Astrocyte (in vitro differentiated cells and primary cell): ENCODE results near the gene HAUS7. TPM values are rescaled to one million over a fixed set of nuclear protein-coding genes. Genes with fewer than 3 reads are reported as not detected.
A peak's percentile ranks its signal among the peaks of the same experiment; 100 is the strongest.

Source experiments
- DNase-seq: peaks from one replicate; pipeline ENCODE4 v3.0.0-alpha.2; 2010; ENCODE audit warnings: low read depth
- FAIRE-seq: peaks from 2 replicates; lab custom pipeline; 2011; peaks lifted over from hg19 to GRCh38; lab: Jason Lieb, UNC
- H2AFZ ChIP-seq: 2 replicates; pipeline ENCODE4 v1.6.0; 2012; ENCODE audit warnings: low read depth, low read length, inconsistent platforms
- H3K27ac ChIP-seq: 2 replicates; pipeline ENCODE4 v1.5.1; 2011; ENCODE audit warnings: low read depth, low read length, inconsistent platforms
- H3K27me3 ChIP-seq: 2 replicates; pipeline ENCODE4 v1.6.0; 2011; ENCODE audit warnings: low read length, inconsistent platforms; ENCODE audit not compliant: insufficient read depth
- H3K36me3 ChIP-seq: 2 replicates; pipeline ENCODE4 v1.5.1; 2011; ENCODE audit warnings: low read length, inconsistent platforms; ENCODE audit not compliant: insufficient read depth
- H3K4me1 ChIP-seq: 2 replicates; pipeline ENCODE4 v1.5.1; 2011; ENCODE audit warnings: low read length, inconsistent platforms; ENCODE audit not compliant: insufficient read depth
- H3K4me2 ChIP-seq: 2 replicates; pipeline ENCODE4 v1.6.0; 2012; ENCODE audit warnings: low read length, inconsistent platforms
- H3K4me3 ChIP-seq: 2 replicates; pipeline ENCODE4 v1.5.1; 2011; ENCODE audit warnings: low read depth, mild to moderate bottlenecking, low read length, inconsistent platforms; ENCODE audit not compliant: insufficient read depth
- H3K79me2 ChIP-seq: 2 replicates; pipeline ENCODE4 v1.6.0; 2012; ENCODE audit warnings: mild to moderate bottlenecking, low read length, inconsistent platforms; ENCODE audit not compliant: insufficient read depth
- H3K9ac ChIP-seq: 2 replicates; pipeline ENCODE4 v1.6.0; 2012; ENCODE audit warnings: mild to moderate bottlenecking, low read length, inconsistent platforms
- H3K9me3 ChIP-seq: 2 replicates; pipeline ENCODE4 v1.5.1; 2012; ENCODE audit warnings: low read depth, mild to moderate bottlenecking, low read length, inconsistent platforms; ENCODE audit not compliant: insufficient read depth
- H4K20me1 ChIP-seq: 2 replicates; pipeline ENCODE4 v1.6.0; 2012; ENCODE audit warnings: low read length, inconsistent platforms; ENCODE audit not compliant: insufficient read depth
- H3K27ac Mint-ChIP-seq: one replicate; pipeline ENCODE4 v1.8.0; 2021; ENCODE audit warnings: mild to moderate bottlenecking, mixed read lengths; ENCODE audit not compliant: unreplicated experiment
- H3K27me3 Mint-ChIP-seq: one replicate; pipeline ENCODE4 v1.8.0; 2021; ENCODE audit warnings: low read depth, mixed read lengths; ENCODE audit not compliant: unreplicated experiment
- H3K36me3 Mint-ChIP-seq: one replicate; pipeline ENCODE4 v1.8.0; 2021; ENCODE audit warnings: low read depth, mixed read lengths; ENCODE audit not compliant: unreplicated experiment
- H3K4me1 Mint-ChIP-seq: one replicate; pipeline ENCODE4 v1.8.0; 2021; ENCODE audit warnings: low read depth, mixed read lengths; ENCODE audit not compliant: unreplicated experiment
- H3K4me3 Mint-ChIP-seq: one replicate; pipeline ENCODE4 v1.8.0; 2021; ENCODE audit warnings: mild to moderate bottlenecking, moderate library complexity, mixed read lengths; ENCODE audit not compliant: unreplicated experiment
- H3K9me3 Mint-ChIP-seq: one replicate; pipeline ENCODE4 v1.8.0; 2021; ENCODE audit warnings: mild to moderate bottlenecking, mixed read lengths; ENCODE audit not compliant: unreplicated experiment
- EZH2 ChIP-seq: IDR thresholded peaks from 2 replicates; pipeline ENCODE4 v1.6.1; 2012; ENCODE audit warnings: mild to moderate bottlenecking, low read length, inconsistent platforms; ENCODE audit not compliant: insufficient read depth
- total RNA-seq: library from RNA; stranded (reverse); gene quantifications from 2 replicates; pipeline ENCODE4 v1.2.1, GENCODE V29; 2021
- TF ChIP-seq, protein P1 (sequence below): IDR thresholded peaks from 2 replicates; pipeline ENCODE4 v1.5.1; 2011; ENCODE audit warnings: low read depth, mild to moderate bottlenecking, inconsistent platforms, low read length, moderate library complexity; ENCODE audit not compliant: insufficient read depth

HAUS7 gene
- total RNA-seq, 1 donor from 2014 or later: 12.1 TPM

DNA sequence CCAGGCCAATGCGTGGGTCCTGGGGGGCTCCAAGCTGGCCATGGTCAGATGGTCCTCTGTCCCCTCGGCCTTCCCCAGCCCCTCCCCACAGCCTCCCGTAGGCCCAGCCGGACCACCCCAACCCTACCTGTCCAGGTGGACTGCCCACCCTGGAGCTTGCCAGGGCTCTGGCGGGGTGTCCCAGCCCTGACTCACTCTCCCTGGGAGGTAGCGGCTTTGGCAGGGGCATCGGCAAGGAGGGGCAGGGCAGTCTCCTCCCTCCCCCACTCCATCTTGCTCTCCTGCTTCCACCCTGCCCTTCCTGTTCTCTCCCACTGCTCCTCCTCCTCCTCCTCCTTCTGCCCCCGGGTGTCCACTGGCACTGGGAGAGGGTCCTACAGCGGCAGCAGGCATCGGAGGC lies 31.8 kb upstream of the HAUS7 start:
- Histone ChIP-seq H3K4me2 (no peak overlapping the region), H3K4me1 (peaks cover 8% of the 10 kb centered on the region), H3K36me3 (no peaks in the 10 kb centered on the region), H3K9me3 (no peaks in the 10 kb centered on the region), H4K20me1 (peaks cover 46% of the 10 kb centered on the region), H3K79me2 (peaks cover 36% of the 10 kb centered on the region), H3K27ac (no peak overlapping the region), H3K4me3 (no peak overlapping the region), H3K9ac (no peak overlapping the region), H3K27me3 (no peaks in the 10 kb centered on the region), H2AFZ (no peak overlapping the region)
- H3K27ac Mint-ChIP-seq: no peak overlapping the region
- H3K4me3 Mint-ChIP-seq: no peak overlapping the region
- DNase-seq (no peak), FAIRE-seq (no peak)
- TF ChIP-seq EZH2: no peak
- TF ChIP-seq, protein P1, sequence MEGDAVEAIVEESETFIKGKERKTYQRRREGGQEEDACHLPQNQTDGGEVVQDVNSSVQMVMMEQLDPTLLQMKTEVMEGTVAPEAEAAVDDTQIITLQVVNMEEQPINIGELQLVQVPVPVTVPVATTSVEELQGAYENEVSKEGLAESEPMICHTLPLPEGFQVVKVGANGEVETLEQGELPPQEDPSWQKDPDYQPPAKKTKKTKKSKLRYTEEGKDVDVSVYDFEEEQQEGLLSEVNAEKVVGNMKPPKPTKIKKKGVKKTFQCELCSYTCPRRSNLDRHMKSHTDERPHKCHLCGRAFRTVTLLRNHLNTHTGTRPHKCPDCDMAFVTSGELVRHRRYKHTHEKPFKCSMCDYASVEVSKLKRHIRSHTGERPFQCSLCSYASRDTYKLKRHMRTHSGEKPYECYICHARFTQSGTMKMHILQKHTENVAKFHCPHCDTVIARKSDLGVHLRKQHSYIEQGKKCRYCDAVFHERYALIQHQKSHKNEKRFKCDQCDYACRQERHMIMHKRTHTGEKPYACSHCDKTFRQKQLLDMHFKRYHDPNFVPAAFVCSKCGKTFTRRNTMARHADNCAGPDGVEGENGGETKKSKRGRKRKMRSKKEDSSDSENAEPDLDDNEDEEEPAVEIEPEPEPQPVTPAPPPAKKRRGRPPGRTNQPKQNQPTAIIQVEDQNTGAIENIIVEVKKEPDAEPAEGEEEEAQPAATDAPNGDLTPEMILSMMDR: no peak
- no peaks in the 10 kb centered on the region for H3K36me3 Mint-ChIP-seq
- H3K27me3 Mint-ChIP-seq: peaks cover 1% of the 10 kb centered on the region
- peaks cover 2% of the 10 kb centered on the region for H3K4me1 Mint-ChIP-seq
- no peaks in the 10 kb centered on the region for H3K9me3 Mint-ChIP-seq

GRCh38 chrX:153501530-153501929 lies 31.2 kb upstream of the HAUS7 start:
- H3K27me3 ChIP-seq: no peaks in the 10 kb centered on the region
- peak overlapping the region; percentile 67 for H3K4me2 ChIP-seq
- H3K36me3 ChIP-seq: no peaks in the 10 kb centered on the region
- peaks cover 8% of the 10 kb centered on the region for H3K4me1 ChIP-seq
- H3K27ac Mint-ChIP-seq: no peak overlapping the region
- H3K4me3 ChIP-seq: no peak overlapping the region
- peaks cover 38% of the 10 kb centered on the region for H3K79me2 ChIP-seq
- H3K9me3 Mint-ChIP-seq: no peaks in the 10 kb centered on the region
- peaks cover 46% of the 10 kb centered on the region for H4K20me1 ChIP-seq
- no peaks in the 10 kb centered on the region for H3K27me3 Mint-ChIP-seq
- H3K4me1 Mint-ChIP-seq: peaks cover 2% of the 10 kb centered on the region
- no peak overlapping the region for H3K4me3 Mint-ChIP-seq
- H3K9me3 ChIP-seq: no peaks in the 10 kb centered on the region
- peak overlapping the region; percentile 3 for H3K9ac ChIP-seq
- no peak for FAIRE-seq
- TF ChIP-seq, protein P1: no peak
- TF ChIP-seq EZH2: no peak
- H3K27ac ChIP-seq: no peak overlapping the region
- H2AFZ ChIP-seq: no peak overlapping the region
- H3K36me3 Mint-ChIP-seq: no peaks in the 10 kb centered on the region
- DNase-seq: no peak

DNA sequence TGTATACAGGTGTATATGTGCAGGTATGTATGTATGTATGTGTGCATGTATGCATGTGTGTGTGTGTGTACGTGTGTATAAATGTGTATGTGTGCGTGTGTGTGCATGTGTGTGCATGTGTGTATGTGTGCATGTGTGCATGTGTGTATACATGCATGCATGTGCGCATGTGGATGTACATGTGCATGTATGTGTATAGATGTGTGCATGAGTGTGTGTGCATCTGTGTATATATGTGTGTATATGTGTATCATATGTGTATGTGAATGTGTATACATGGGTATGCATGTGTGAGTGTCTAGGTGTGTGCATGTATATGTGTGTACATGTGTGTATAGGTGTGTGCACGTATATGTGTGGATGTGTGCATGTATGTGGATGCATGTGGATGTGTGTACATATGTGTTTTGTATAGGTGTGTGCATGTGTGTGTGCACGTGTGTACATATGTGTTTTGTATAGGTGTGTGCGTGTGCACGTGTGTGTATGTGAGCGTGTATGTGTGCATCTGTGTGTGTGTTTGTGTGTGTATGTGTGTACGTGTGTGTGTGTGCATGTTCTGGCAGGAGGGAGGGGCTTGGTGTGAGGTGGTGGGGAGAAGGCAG lies 30.4 kb upstream of the HAUS7 start:
- Histone ChIP-seq H3K27me3 (no peaks in the 10 kb centered on the region), H3K79me2 (peaks cover 46% of the 10 kb centered on the region), H3K4me3 (no peak overlapping the region), H3K27ac (no peak overlapping the region), H3K4me1 (peaks cover 8% of the 10 kb centered on the region), H3K36me3 (no peaks in the 10 kb centered on the region), H3K9ac (peak overlapping the region; percentile 3), H3K4me2 (peak overlapping the region; percentile 67), H3K9me3 (no peaks in the 10 kb centered on the region), H4K20me1 (peaks cover 48% of the 10 kb centered on the region), H2AFZ (no peak overlapping the region)
- DNase-seq (no peak), FAIRE-seq (peak; percentile 91)
- TF ChIP-seq EZH2: no peak
- TF ChIP-seq, protein P1: no peak
- no peak overlapping the region for H3K27ac Mint-ChIP-seq
- no peaks in the 10 kb centered on the region for H3K36me3 Mint-ChIP-seq
- H3K4me3 Mint-ChIP-seq: no peak overlapping the region
- H3K4me1 Mint-ChIP-seq: peaks cover 2% of the 10 kb centered on the region
- H3K27me3 Mint-ChIP-seq: no peaks in the 10 kb centered on the region
- no peaks in the 10 kb centered on the region for H3K9me3 Mint-ChIP-seq
